Uterus (tissue), 4 donors: ENCODE measurements around the gene EDDM3A. TPM values are rescaled to one million over a fixed set of nuclear protein-coding genes. Genes with fewer than 3 reads are reported as not detected.
"Not testable (repeated sequence)": the region's sequence is repeated elsewhere in the genome, so short reads cannot be mapped to it uniquely, and the experiment has no call there.

Experiments used
- DNase-seq, 2 donors: peaks; one replicate each; pipeline ENCODE4 v3.0.0-alpha.2; 2019 to 2020
- H3K27ac ChIP-seq, 2 donors: fragments of 200-600 bp; sonication (generic); 1 replicate in 1 of 2; 2 replicates in 1 of 2; pipeline ENCODE4 v1.5.1; 2016 to 2018
- H3K27me3 ChIP-seq, 2 donors: fragments of 200-600 bp; sonication (generic); one replicate each; pipeline ENCODE4 v1.5.1; 2018 to 2019; ENCODE audit warnings: control low read depth in 1 of 2
- H3K36me3 ChIP-seq, 2 donors: fragments of 200-600 bp; sonication (generic); one replicate each; pipeline ENCODE4 v1.5.1; 2019; ENCODE audit warnings: control low read depth in 1 of 2
- H3K4me1 ChIP-seq, 2 donors: fragments of 200-600 bp; sonication (generic); one replicate each; pipeline ENCODE4 v1.5.1; 2018 to 2019; ENCODE audit warnings: control low read depth in 1 of 2
- H3K4me3 ChIP-seq, 2 donors: fragments of 200-600 bp; sonication (generic); 1 replicate in 1 of 2; 2 replicates in 1 of 2; pipeline ENCODE4 v1.5.1; 2018 to 2019; ENCODE audit warnings: mild to moderate bottlenecking in 1 of 2
- H3K9me3 ChIP-seq, 2 donors: fragments of 200-600 bp; sonication (generic); one replicate each; pipeline ENCODE4 v1.5.1; 2019; ENCODE audit warnings: control low read depth in 1 of 2
- CTCF ChIP-seq, 4 experiments: fragments of 200-600 bp in 2 of 4; fragments of 450-650 bp in 2 of 4; sonication (generic) in 2 of 4; IDR thresholded peaks; one replicate each; pipeline ENCODE4 v1.5.1; 2016 to 2019; ENCODE audit warnings: antibody characterized with exemption in 4 of 4, mild to moderate bottlenecking in 2 of 4, moderate library complexity in 1 of 4
- POLR2A ChIP-seq, 2 donors: fragments of 450-650 bp; IDR thresholded peaks; one replicate each; pipeline ENCODE4 v1.6.1; 2016; ENCODE audit warnings: antibody characterized with exemption in 2 of 2, mild to moderate bottlenecking in 1 of 2, moderate library complexity in 1 of 2
- intact Hi-C: fragments of 100-400 bp; cut with DNase I; formaldehyde crosslinking; loops from one replicate; pipeline ENCODE4 v1.15.1; 2023; ENCODE audit warnings: low total_unique reads
- total RNA-seq, 4 donors: library from RNA; depleted of rRNA in 3 of 4; stranded (reverse); fragments of >200 nt in 3 of 4; gene quantifications; one replicate each; pipeline versions ENCODE4 v1.1.0 to v1.2.4, GENCODE V29; 2014 to 2023
- donor health status: DM: yes; HTN: yes; CAD: no.

The EDDM3A gene
- total RNA-seq, 4 donors from 2014 or later = not detected

GRCh38 chr14:20699931-20700330 is 45.8 kb upstream of the EDDM3A start:
- intact Hi-C loops = no loop called here
- Histone ChIP-seq H3K36me3 (no peaks in the 10 kb centered on the region), H3K4me1 (no peaks in the 10 kb centered on the region), H3K9me3 (no peaks in the 10 kb centered on the region), H3K27ac (no peak overlapping the region), H3K4me3 (no peak overlapping the region), H3K27me3 (no peaks in the 10 kb centered on the region)
- no peak for TF ChIP-seq POLR2A (IDR thresholded peaks at IDR 0.05)
- TF ChIP-seq CTCF (IDR thresholded peaks at IDR 0.05) = no peak
- DNase-seq = no peak

- H3K27me3 ChIP-seq, DNase-seq, H3K4me3 ChIP-seq, intact Hi-C loops, H3K36me3 ChIP-seq, H3K4me1 ChIP-seq, H3K9me3 ChIP-seq, H3K27ac ChIP-seq: not testable (repeated sequence)
Measured at GRCh38 chr14:20700965-20701364, 44.7 kb upstream of the EDDM3A start.

GRCh38 chr14:20706657-20707355 is 38.9 kb upstream of the EDDM3A start:
- Histone ChIP-seq H3K27me3 (no peaks in the 10 kb centered on the region), H3K27ac (no peak overlapping the region), H3K4me3 (no peak overlapping the region), H3K36me3 (no peaks in the 10 kb centered on the region), H3K9me3 (no peaks in the 10 kb centered on the region), H3K4me1 (no peaks in the 10 kb centered on the region)
- TF ChIP-seq CTCF (IDR thresholded peaks at IDR 0.05) (no peak), POLR2A (IDR thresholded peaks at IDR 0.05) (no peak)
- intact Hi-C loops = no loop called here
- DNase-seq = no peak

GRCh38 chr14:20707622-20708021 is 38.1 kb upstream of the EDDM3A start:
- H3K4me3 ChIP-seq = no peak overlapping the region
- no peaks in the 10 kb centered on the region for H3K9me3 ChIP-seq
- TF ChIP-seq POLR2A (IDR thresholded peaks at IDR 0.05) = no peak
- no peak for TF ChIP-seq CTCF (IDR thresholded peaks at IDR 0.05)
- no peaks in the 10 kb centered on the region for H3K36me3 ChIP-seq
- DNase-seq = no peak
- intact Hi-C loops = no loop called here
- H3K4me1 ChIP-seq = no peaks in the 10 kb centered on the region
- H3K27me3 ChIP-seq = no peaks in the 10 kb centered on the region
- no peak overlapping the region for H3K27ac ChIP-seq

GRCh38 chr14:20711261-20711660 is 34.4 kb upstream of the EDDM3A start:
- intact Hi-C loops = no loop called here
- TF ChIP-seq CTCF (IDR thresholded peaks at IDR 0.05) (no peak), POLR2A (IDR thresholded peaks at IDR 0.05) (no peak)

GRCh38 chr14:20711685-20712084 is 34.0 kb upstream of the EDDM3A start:
- Histone ChIP-seq H3K9me3 (no peaks in the 10 kb centered on the region), H3K27me3 (no peaks in the 10 kb centered on the region), H3K27ac (no peak overlapping the region), H3K36me3 (no peaks in the 10 kb centered on the region), H3K4me3 (no peak overlapping the region), H3K4me1 (no peaks in the 10 kb centered on the region)
- intact Hi-C loops = no loop called here
- no peak for DNase-seq
- TF ChIP-seq POLR2A (IDR thresholded peaks at IDR 0.05) (no peak), CTCF (IDR thresholded peaks at IDR 0.05) (no peak)

More at GRCh38 chr14:20711261-20711660, 34.4 kb upstream of the EDDM3A start:
- Histone ChIP-seq H3K9me3 (no peaks in the 10 kb centered on the region), H3K27me3 (no peaks in the 10 kb centered on the region), H3K4me3 (no peak overlapping the region), H3K27ac (no peak overlapping the region), H3K4me1 (no peaks in the 10 kb centered on the region), H3K36me3 (no peaks in the 10 kb centered on the region)
- no peak for DNase-seq
